Measurements from ENCODE around the gene GUSB.

DNA sequence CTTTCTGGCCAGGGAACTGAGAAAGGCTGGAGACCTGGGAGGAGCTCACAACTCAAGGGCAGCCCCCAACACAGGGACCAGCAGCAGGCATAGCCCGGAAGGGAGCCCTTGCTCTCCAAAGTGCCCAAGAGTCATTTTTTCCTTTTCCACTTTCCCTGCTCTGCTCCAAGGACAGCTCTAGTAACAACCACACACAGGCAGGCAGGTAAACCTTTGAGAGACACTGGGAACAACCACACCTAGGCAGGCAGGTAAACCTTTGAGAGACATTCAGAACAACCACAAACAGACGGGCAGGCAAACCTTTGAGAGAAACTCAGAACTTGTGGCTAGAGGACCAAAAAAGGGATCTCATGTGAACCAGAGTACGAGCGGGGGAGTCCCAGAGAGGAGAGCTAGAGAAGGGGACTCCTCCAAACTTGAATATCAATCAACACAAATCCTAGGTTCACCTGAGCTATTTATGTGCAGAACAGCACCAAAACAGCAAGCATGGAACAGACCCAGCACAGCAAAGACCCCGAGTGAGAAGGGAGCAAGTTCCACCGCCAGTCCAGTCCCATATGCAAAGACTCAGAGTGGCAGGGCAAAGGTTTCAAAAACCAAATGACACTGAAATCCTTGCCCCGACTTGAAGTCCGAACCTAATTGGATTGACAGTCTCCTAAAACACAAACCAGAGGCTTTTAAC lies 33.6 kb upstream of the GUSB start:
- TF ChIP-seq, protein P1, sequence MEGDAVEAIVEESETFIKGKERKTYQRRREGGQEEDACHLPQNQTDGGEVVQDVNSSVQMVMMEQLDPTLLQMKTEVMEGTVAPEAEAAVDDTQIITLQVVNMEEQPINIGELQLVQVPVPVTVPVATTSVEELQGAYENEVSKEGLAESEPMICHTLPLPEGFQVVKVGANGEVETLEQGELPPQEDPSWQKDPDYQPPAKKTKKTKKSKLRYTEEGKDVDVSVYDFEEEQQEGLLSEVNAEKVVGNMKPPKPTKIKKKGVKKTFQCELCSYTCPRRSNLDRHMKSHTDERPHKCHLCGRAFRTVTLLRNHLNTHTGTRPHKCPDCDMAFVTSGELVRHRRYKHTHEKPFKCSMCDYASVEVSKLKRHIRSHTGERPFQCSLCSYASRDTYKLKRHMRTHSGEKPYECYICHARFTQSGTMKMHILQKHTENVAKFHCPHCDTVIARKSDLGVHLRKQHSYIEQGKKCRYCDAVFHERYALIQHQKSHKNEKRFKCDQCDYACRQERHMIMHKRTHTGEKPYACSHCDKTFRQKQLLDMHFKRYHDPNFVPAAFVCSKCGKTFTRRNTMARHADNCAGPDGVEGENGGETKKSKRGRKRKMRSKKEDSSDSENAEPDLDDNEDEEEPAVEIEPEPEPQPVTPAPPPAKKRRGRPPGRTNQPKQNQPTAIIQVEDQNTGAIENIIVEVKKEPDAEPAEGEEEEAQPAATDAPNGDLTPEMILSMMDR (IDR thresholded peaks at IDR 0.05), result no peak
- TF ChIP-seq POLR2A (IDR thresholded peaks at IDR 0.05) (no peak), EP300 (IDR thresholded peaks at IDR 0.05) (no peak)

Measured in ovary (tissue), 3 donors.